Measurements from ENCODE around the gene OCIAD1.

Gene OCIAD1

DNA sequence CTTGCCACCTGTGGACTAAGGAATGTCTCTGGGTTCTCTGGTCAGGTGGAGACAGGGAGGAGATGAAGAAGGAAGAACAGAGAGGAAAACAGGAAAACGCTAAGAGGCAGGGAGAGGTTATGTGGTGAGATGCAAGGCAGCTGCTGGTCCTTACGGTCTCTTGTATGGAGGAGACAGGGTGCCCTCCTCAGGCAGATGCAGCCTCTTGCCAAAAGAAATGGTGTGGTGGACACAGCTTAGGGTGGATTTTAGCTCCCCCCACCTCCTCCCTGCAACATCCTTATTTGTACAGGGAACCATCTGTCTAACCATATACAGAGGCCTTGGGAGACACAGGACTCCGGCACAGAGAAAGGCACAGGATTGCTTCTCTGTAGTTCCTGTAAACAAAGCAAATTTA is 66.0 kb downstream of the OCIAD1 start:
- DNase-seq = no peak

DNA sequence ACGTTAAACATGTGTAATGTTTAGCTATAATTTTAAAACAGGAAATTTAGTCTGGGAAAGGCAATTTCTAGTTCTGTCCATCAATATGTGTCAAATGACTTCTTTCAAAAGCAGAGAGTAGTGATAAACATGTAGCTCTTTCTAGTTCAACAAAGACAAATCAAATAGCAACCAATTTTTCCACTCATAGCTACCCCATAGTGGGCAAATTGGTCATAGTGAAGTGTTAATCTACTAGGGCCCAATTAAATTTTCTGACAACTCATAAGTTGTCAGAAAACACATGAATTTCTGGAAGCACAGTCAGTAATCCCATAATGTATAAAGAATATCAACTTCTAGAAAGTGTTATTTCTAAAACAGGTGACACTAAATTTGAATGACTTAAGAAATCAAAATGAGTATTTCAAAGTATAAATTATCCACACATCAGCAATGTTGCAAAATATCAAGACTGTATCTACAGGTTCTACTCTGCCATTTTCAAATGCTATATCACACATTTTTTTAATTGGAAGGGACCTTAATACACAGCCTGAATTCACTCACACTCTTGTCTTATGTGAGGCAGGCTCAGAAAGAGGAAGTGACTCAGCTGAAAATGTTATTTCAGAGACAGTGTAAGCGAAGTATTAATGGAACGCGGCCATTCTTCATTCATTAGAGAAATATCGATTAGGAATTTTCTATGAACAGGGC is 68.0 kb downstream of the OCIAD1 start:
- DNase-seq = no peak

DNA sequence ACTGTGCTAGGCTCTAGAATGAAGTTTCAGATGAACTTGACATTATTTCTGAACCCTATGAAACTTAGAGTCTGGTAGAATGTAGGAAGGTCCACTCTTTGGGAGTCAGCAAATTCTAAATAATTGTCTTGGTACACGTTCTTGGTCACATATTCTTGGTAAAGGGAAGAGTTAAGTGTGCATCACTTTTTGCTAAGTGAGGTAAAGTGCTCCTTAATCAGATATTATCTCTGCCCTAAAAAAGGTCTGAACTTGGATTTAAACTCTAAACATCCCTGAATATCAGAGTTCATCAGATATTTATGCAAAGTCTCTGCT is 68.5 kb downstream of the OCIAD1 start:
- no peak for DNase-seq

DNA sequence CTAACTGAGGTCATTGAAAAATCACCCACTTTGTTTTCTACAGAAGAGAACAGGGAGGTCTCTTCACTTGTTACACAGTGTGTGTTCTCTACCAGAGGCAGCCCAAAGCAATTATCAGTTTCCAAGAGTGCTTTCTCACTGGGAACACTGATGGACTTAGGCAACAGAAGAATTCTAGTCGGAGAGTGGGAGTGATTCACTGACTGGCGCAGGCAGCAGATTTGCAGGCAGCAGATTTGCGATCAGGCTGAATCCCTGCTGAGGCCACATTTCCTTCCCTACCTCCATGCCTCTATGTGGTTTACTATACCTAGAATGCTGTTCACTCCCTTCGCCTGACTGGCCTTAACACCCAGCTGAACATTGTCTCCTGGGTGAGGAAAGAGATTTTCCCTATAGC is 69.1 kb downstream of the OCIAD1 start:
- DNase-seq = no peak

DNA sequence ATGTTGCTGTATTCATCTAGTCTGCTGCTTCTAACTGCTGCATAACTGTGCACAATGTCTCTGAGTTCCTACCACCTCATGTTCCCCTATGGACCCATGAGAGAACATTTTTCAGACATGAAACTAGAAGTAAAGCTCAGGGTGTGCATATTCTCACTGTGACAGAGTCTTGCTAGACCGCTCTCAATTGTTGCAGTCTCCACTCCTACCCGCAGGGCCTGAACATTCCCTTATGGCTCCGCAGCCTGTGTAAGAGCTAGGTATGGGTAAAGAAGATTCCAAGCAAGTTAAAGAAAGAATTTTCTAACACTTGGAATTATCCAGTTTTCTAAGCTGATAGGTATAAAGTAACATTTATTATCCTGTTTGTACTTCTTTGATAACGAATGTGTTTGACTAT is 70.3 kb downstream of the OCIAD1 start:
- no peak for DNase-seq

DNA sequence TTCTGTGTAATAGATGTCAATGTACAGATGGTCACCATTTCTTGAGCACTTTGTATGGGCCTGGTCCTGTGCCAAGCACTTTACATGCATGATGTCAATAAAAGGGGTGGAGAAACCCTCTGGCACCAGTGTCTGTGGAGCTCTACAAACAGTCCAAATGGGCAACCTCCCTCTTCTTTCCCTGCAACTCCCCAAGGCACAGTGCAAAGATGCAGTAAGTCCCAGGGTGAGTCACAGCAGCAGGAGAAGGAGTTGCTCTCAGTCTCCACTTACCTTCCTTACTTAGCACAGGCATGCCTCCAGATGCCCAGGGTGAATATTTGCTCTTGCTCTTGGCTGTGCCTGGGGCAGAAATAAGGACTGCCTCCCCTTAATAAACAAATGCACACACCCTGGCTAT is 71.4 kb downstream of the OCIAD1 start:
- no peak for DNase-seq

DNA sequence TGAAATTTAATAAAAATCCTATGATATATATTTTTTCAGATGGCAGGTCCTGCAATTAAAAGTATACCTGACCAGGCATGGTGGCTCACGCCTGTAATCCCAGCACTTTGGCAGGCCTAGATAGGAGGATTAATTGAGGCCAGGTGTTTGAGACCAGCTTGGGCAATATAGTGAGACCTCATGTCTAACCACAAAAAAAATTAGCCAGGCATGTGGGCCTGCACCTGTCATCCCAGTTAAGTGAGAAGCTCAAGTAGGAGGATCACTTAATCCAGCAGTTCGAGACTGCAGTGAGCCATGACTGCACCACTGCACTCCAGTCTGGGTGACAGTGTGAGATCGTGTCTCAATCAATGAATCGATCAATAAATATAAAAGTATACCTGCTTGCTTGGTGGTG is 73.2 kb downstream of the OCIAD1 start:
- no peak for DNase-seq

DNA sequence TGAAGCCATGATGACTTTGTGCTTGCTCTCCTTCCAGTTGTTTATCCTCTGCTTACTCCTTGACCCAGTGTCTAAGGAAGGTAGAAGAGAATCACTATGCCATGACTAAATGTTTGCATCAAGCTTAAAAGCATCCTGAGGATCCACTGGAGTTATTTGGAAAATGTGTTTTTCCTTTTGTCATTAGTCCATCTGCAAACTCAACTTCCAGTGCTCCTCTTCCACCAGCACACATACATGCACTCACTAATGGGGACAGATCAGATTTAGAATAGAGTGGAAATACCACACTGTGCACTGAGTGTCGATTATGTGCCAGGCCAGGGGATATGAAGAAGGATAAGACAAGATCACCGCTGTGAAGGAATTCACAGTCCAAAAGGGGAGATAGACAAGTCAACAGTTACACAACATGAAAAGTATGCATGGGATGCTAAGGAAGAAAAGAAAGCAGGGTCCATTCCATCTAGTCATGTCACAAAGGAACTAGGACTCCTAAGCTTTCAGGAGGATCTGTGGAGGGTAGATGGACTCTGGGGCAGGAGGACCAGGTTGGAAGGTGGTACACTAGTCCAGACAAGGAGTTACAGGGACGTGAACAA is 73.8 kb downstream of the OCIAD1 start:
- DNase-seq = no peak

DNA sequence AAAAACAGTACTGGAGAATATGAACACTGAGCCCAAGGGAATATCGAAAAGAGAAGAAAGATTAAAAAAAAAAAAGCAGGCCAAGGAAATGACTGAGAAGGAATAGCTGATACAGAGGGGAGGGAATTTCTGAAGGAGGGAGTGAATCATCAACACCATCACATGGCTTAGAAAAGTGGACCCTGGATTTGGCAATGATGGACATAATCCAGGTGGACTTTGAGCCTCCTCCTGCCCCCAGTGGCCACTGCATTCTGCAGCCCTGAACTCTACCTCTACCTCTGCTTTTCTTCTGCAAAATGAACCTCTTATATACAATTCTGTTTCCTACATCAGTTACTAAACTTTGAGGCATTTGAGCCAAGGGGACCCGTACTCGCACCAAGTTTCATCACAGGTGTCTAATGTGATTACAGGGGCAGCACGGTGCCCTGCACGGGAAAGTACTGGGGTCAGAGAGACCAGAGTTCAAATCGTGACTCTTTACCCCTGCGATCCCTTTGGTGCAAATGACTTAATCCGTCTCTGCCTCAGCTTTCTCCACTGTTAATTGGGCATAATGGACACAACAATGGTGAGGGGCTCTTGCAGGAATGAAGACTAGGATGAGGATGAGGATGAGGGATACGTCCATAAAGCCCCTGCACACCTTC is 74.6 kb downstream of the OCIAD1 start:
- DNase-seq = no peak

DNA sequence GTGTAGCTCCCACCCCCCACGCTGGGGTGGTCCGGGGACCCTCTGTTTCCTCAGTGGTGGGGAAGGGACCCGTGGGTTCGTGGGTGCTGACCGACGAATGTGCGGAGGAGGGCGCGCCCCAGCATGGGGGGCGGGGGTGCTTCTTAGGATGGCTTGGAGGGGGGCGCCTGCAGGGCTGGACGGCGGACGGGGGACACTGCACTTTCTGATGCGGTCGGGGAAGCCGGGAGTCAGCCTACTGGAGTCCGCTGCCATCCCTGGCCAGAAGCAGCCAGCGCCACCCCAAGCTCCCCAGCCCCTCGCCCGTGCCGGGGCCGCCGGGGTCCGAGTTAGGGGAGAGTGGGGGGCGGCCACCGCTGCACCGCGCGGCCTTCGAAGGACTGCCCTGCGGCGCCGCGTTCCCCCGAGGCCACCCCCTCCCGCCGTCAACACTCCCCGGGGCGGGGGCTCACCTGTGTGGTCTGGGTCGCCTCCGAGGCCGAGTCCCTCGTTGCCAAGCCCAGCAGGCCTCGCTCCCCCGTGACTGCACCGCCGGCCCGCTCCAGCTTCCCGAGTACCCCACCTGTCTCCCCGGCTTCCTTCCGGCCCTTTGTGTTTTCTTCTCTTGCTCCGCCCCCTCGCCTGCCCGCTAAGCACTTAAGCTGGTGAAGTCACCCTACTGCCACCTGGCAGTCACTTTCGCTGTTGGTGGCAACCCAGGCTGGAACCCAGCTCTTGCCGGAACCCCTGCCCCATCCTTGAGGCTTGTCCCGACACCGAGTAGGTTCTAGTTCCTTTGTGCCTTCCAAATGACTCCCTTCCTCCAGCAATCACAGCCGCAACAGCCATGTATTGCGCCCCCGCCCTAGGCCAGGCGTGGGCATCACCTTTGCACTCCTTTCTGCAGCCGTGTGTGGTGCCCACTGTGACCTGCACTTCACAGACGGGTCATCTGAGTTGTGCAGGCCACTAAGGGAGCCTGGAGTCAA is 75.6 kb downstream of the OCIAD1 start, which contains the start of gene OCIAD2:
Gene OCIAD2, minus strand, starts transcription at position 569 of the 968 bp plus-strand sequence. CDS start 2,225 bp downstream, outside the sequence.
- peak; percentile 89 for DNase-seq

DNA sequence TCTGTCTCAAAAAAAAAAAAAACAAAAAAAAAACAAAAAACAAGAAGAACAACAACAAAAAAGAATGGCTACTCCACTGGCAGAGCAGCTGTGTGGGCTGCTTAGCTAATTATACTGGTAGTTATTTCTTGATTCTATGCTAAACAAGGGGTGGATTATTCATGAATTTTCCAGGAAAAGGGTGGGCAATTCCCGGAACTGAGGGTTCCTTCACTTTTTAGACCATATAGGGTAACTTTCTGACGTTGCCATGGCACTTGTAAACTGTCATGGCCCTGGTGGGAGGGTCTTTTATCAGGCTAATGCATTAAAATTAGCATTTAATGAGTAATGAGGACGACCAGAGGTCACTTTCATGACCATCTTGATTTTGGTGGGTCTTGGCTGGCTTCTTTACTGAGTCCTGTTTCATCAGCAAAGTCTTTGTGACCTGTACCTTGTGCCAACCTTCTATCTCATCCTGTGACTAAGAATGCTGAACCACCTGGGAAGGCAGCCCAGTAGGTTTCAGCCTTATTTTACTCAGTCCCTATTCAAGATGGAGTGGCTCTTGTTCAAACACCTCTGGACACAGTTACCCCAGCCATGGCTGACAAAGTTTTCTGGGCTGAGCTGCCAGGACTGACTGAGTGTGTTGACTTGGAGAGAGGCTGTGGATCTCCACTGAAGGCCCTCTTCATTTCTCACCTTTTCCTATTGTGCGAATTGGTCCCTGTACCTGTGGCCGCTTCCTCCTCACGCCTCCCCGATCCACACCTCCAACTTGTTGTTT is 77.0 kb downstream of the OCIAD1 start:
- no peak for DNase-seq

DNA sequence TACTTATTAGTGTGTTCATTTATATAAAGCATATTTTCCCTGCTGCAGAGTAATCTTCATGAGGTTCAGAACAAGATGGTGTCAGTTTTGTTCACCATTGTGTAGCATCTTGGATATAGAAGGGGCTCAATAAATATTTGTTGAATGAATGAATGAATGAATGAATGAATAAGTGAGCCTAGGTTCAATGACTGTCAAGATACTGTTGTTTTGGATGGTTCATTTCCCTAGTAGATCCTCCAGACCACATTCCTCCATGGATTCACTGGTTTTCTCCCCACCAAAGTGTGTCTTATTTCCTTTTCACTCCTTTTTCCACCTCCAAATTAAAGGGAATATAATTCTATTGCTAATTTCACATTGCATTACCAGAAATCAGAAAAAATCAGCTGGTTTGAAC is 77.8 kb downstream of the OCIAD1 start:
- DNase-seq = no peak

DNA sequence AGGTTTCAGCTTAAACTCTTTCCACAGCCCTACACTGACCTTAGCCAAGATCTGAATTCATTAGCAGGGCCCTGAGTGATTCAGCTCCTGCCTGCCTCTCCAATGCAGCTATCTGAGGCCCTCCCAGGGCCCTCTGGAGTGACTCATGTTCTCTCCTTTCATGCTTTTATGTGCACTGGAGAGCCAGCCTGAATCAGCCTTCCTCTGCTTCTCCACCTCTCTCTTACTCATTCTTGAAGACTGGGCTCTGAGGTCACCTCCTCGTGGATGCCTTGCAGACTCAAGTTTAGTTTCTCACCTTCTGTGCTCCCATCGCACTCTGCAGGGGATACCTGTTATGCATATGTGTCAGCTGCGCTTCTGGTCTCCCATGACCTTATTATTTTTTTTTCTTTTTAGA is 78.8 kb downstream of the OCIAD1 start:
- DNase-seq = no peak

DNA sequence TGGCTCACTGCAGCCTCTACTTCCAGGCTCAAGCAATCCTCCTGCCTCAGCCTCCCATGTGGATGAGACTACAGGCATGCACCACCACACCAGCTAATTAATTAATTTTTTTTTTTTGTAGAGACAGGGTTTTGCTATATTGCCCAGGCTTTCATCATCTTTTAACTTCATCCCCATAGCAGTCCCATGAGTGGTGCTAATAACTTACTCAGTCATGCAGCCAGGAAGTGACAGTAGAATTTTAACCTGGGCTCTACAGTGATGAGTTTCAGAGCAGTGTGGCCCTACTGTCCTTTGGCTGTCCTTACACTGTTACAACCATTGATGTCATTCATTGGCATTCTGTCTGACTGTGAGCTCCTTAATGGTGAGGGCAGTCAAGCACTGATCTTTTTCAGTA is 79.6 kb downstream of the OCIAD1 start:
- no peak for DNase-seq
